ENCODE data around the gene THAP7. TPM values are rescaled to one million over a fixed set of nuclear protein-coding genes. Genes with fewer than 3 reads are reported as not detected.

The THAP7 gene
- total and polyA plus RNA-seq, 2 of the 13 experiments (the other 11 are each of a cell fraction or from before 2014, with no cell fraction given), result 13.0 to 25.5 TPM

- Histone ChIP-seq H3K79me2 (ENCODE audit: insufficient read depth, low read length) (peaks cover 11% of the 10 kb centered on the region), H4K20me1 (ENCODE audit: insufficient read depth, low read length) (no peaks in the 10 kb centered on the region), H3K4me3 (replicated peaks in 1 of 3; ENCODE audit: insufficient read depth in 1 of 3, low read depth in 2 of 3, low read length in 3 of 3) (peak overlapping the region in 1 of 3 experiments; percentile 45; a peak in 1 of 6 replicates), H3K4me2 (ENCODE audit: low read depth, low read length) (peak overlapping the region; percentile 97), H3K27me3 (ENCODE audit: control insufficient read depth in 1 of 2, insufficient read depth in 2 of 2, low read length in 2 of 2) (no peaks in the 10 kb centered on the region; a peak in 1 of 5 replicates), H3K4me1 (ENCODE audit: insufficient read depth, low read length) (peaks cover 39% of the 10 kb centered on the region), H3K9ac (ENCODE audit: insufficient read depth, low read depth, low read length) (peak overlapping the region; percentile 40; the same call in 1 of the 2 replicates), H3K9me3 (ENCODE audit: low read length) (0 out of 2 replicates have a peak, but pooled peaks cover 4% of the 10 kb centered on the region), H3K36me3 (replicated peaks in 1 of 2; ENCODE audit: control insufficient read depth in 1 of 2, insufficient read depth in 2 of 2, low read length in 2 of 2) (no peaks in the 10 kb centered on the region; a peak in 2 of 5 replicates), H3K27ac (ENCODE audit: extremely low read length, insufficient read depth, low read length) (peak overlapping the region; percentile 67), H2AFZ (ENCODE audit: low read length) (no peak overlapping the region)
- intact Hi-C loops (cut with micrococcal nuclease; ENCODE audit: unreplicated experiment), result no loop called here
- POLR2A ChIA-PET, result interaction anchor here (0.7 to 4.3 kb wide), 7 partner anchors 14 to 206 kb away, joined by 3 to 45 read pairs (median 4); partner anchors contain the start of genes SERPIND1 and THAP7
- 14% methylated on average over 6 of the region's 13 CpGs for WGBS (ENCODE audit: low lambda C conversion rate)
- CTCF ChIA-PET (ENCODE audit: low intra/inter-chr PET ratio, low total read pairs), result no interaction called here
- no TSS peak for BruUV-seq (replicated peaks)
- FAIRE-seq, result peak; percentile 43
- ATAC-seq, result peak; percentile 53
- DNase-seq (ENCODE audit: low spot score), result peak; percentile 42
- in situ Hi-C loops (cut with HindIII; ENCODE audit: extremely low pct_ligation_motif_present, low pct_unique_long_range_greater_than_20kb), result no loop called here
- TF ChIP-seq IKZF1 (IDR thresholded peaks at IDR 0.05) (no peak), ZNF276 (CRISPR knock-in tag; IDR thresholded peaks at IDR 0.05; ENCODE audit: low read depth) (no peak), JUND (CRISPR knock-in tag; IDR thresholded peaks at IDR 0.05) (no peak), DNMT3B (CRISPR knock-in tag; conservative IDR thresholded peaks at IDR 0.05) (no peak), HNF4G (IDR thresholded peaks at IDR 0.05; ENCODE audit: borderline replicate concordance, low read depth, low read length) (peak; percentile 55; the same call in 1 of the 2 replicates), HNF4G (CRISPR knock-in tag; IDR thresholded peaks at IDR 0.05; ENCODE audit: borderline replicate concordance, low read depth) (peak; percentile 81; the same call in 1 of the 2 replicates), CSRNP1 (CRISPR knock-in tag; IDR thresholded peaks at IDR 0.05) (0 out of 2 replicates have a peak, but pooled peaks have one; percentile 50), ZNF275 (CRISPR knock-in tag; IDR thresholded peaks at IDR 0.05; ENCODE audit: borderline replicate concordance) (peak; percentile 56; the same call in 1 of the 2 replicates), FOXP4 (CRISPR knock-in tag; IDR thresholded peaks at IDR 0.05) (0 out of 2 replicates have a peak, but pooled peaks have one; percentile 55), KMT2A (CRISPR knock-in tag; IDR thresholded peaks at IDR 0.05) (peak; percentile 42; the same call in 1 of the 2 replicates), U2AF1 (optimal IDR thresholded peaks at IDR 0.05; ENCODE audit: low read depth, low read length) (no peak), GATA4 (IDR thresholded peaks at IDR 0.05; ENCODE audit: borderline replicate concordance, low read depth) (no peak), THYN1 (CRISPR knock-in tag; IDR thresholded peaks at IDR 0.05; ENCODE audit: borderline replicate concordance, low read depth) (no peak), ZNF280B (CRISPR knock-in tag; IDR thresholded peaks at IDR 0.05; ENCODE audit: borderline replicate concordance) (no peak), ZFP41 (CRISPR knock-in tag; IDR thresholded peaks at IDR 0.05; ENCODE audit: borderline replicate concordance) (no peak)
Observed at GRCh38 chr22:20979940-20980453, 21.9 kb downstream of the THAP7 start.
